HepG2 (cell line): ENCODE results near the gene TTC31. TPM values are rescaled to one million over a fixed set of nuclear protein-coding genes. Genes with fewer than 3 reads are reported as not detected.

Experiments used
- DNMT1 ChIP-seq: sonication (generic); formaldehyde crosslinking; IDR thresholded peaks from 2 replicates; pipeline ENCODE4 v1.5.1; 2020; ENCODE audit warnings: mild to moderate bottlenecking, missing genetic modification reagents
- GTF3A ChIP-seq: sonication (generic); formaldehyde crosslinking; conservative IDR thresholded peaks from 2 replicates; pipeline ENCODE4 v1.4.0; 2020; ENCODE audit warnings: mild to moderate bottlenecking, missing genetic modification reagents
- LCORL ChIP-seq, 2 experiments: fragments of 450-650 bp in 1 of 2; sonication (generic) in 1 of 2; formaldehyde crosslinking in 1 of 2; IDR thresholded peaks; 2 replicates each; pipeline versions ENCODE4 v1.5.0 to v1.6.1; 2017 to 2020; ENCODE audit warnings: antibody characterized with exemption in 1 of 2, missing genetic modification reagents in 1 of 2
- MAX ChIP-seq: IDR thresholded peaks from 2 replicates; pipeline ENCODE4 v1.6.1; 2012; ENCODE audit warnings: inconsistent platforms
- PBX2 ChIP-seq: IDR thresholded peaks from 2 replicates; pipeline ENCODE4 v1.6.1; 2016; ENCODE audit warnings: control low read depth
- PTBP1 ChIP-seq: fragments of 200-400 bp; formaldehyde crosslinking; IDR thresholded peaks from 2 replicates; pipeline ENCODE4 v1.6.1; 2018; ENCODE audit warnings: low read length, low read depth; ENCODE audit not compliant: poor library complexity, severe bottlenecking
- SAFB2 ChIP-seq: sonication (generic); formaldehyde crosslinking; IDR thresholded peaks from 2 replicates; pipeline ENCODE4 v1.5.1; 2020; ENCODE audit warnings: missing genetic modification reagents, low read depth, mild to moderate bottlenecking, borderline replicate concordance
- SMC3 ChIP-seq: IDR thresholded peaks from 2 replicates; pipeline ENCODE4 v1.6.1; 2011; ENCODE audit warnings: low read length, improper control_type of control experiment
- SP2 ChIP-seq: sonication (generic); formaldehyde crosslinking; IDR thresholded peaks from 2 replicates; pipeline ENCODE4 v1.5.1; 2020; ENCODE audit warnings: mild to moderate bottlenecking, missing genetic modification reagents
- SRSF9 ChIP-seq: fragments of 200-400 bp; formaldehyde crosslinking; IDR thresholded peaks from 2 replicates; pipeline ENCODE4 v1.6.1; 2018; ENCODE audit warnings: borderline replicate concordance, mild to moderate bottlenecking, low read depth, low read length; ENCODE audit not compliant: insufficient read depth, poor library complexity, severe bottlenecking
- TBX2 ChIP-seq: sonication (generic); formaldehyde crosslinking; IDR thresholded peaks from 2 replicates; pipeline ENCODE4 v1.5.0; 2020; ENCODE audit warnings: missing genetic modification reagents, mild to moderate bottlenecking, borderline replicate concordance
- ZBTB1 ChIP-seq: sonication (generic); formaldehyde crosslinking; IDR thresholded peaks from 2 replicates; pipeline ENCODE4 v1.4.0; 2020; ENCODE audit warnings: missing genetic modification reagents, borderline replicate concordance
- ZNF280D ChIP-seq: sonication (generic); formaldehyde crosslinking; IDR thresholded peaks from 2 replicates; pipeline ENCODE4 v1.5.1; 2020; ENCODE audit warnings: mild to moderate bottlenecking, missing genetic modification reagents
- ZNF30 ChIP-seq: sonication (generic); formaldehyde crosslinking; IDR thresholded peaks from 2 replicates; pipeline ENCODE4 v1.5.0; 2020; ENCODE audit warnings: mild to moderate bottlenecking, missing genetic modification reagents
- ZNF34 ChIP-seq: sonication (generic); formaldehyde crosslinking; IDR thresholded peaks from 2 replicates; pipeline ENCODE4 v1.4.0; 2020; ENCODE audit warnings: mild to moderate bottlenecking, missing genetic modification reagents, borderline replicate concordance
- ZNF343 ChIP-seq: sonication (generic); formaldehyde crosslinking; IDR thresholded peaks from 2 replicates; pipeline ENCODE4 v1.4.0; 2020; ENCODE audit warnings: mild to moderate bottlenecking, missing genetic modification reagents
- ZNF382 ChIP-seq: sonication (generic); formaldehyde crosslinking; IDR thresholded peaks from 2 replicates; pipeline ENCODE4 v1.5.0; 2020; ENCODE audit warnings: missing genetic modification reagents, mild to moderate bottlenecking, borderline replicate concordance
- ZNF687 ChIP-seq: sonication (generic); formaldehyde crosslinking; IDR thresholded peaks from 2 replicates; pipeline ENCODE4 v1.5.1; 2020; ENCODE audit warnings: mild to moderate bottlenecking, missing genetic modification reagents, moderate library complexity
- ZNF781 ChIP-seq: sonication (generic); formaldehyde crosslinking; IDR thresholded peaks from 2 replicates; pipeline ENCODE4 v1.5.1; 2020; ENCODE audit warnings: borderline replicate concordance, mild to moderate bottlenecking, missing genetic modification reagents; ENCODE audit errors: not compliant biosample characterization
- ZNF878 ChIP-seq: sonication (generic); formaldehyde crosslinking; IDR thresholded peaks from 2 replicates; pipeline ENCODE4 v1.8.1; 2023; ENCODE audit warnings: mild to moderate bottlenecking, missing genetic modification reagents, moderate library complexity
- polyA plus RNA-seq, 8 experiments: library from polyadenylated mRNA; depleted of rRNA in 3 of 8; stranded (reverse) in 7 of 8; unstranded in 1 of 8; fragments of >200 nt; fragmentation: Illumina TruSeq in 4 of 8; extraction: Trizol in 4 of 8; gene quantifications; 2 replicates each; pipeline versions ENCODE4 v1.2.1 to v1.2.3, GENCODE V29; 2011 to 2016; ENCODE audit warnings: low read depth in 4 of 8, missing spikeins in 1 of 8, mixed read lengths in 1 of 8; ENCODE audit not compliant: insufficient read depth in 1 of 8
- total RNA-seq, 5 experiments: library from RNA; depleted of rRNA; stranded (reverse); fragments of >200 nt; fragmentation: Illumina TruSeq; extraction: Trizol; gene quantifications; 2 replicates each; pipeline ENCODE4 v1.2.3, GENCODE V29; 2016; ENCODE audit warnings: low read depth in 1 of 5

TTC31 gene
- total and polyA plus RNA-seq, 2 of the 13 experiments (the other 11 are each of a cell fraction or from before 2014, with no cell fraction given), result 28.3 to 39.5 TPM

GRCh38 chr2:74496997-74497776 lies 14.3 kb downstream of the TTC31 start (continued):
- TF ChIP-seq ZNF280D (no peak), SMC3 (no peak), SRSF9 (no peak), GTF3A (no peak), ZNF30 (no peak), MAX (0 out of 2 replicates have a peak, but pooled peaks have one; percentile 24), DNMT1 (CRISPR knock-in tag) (no peak), ZNF687 (CRISPR knock-in tag) (no peak), TBX2 (CRISPR knock-in tag) (peak; percentile 26; the same call in 1 of the 2 replicates), PBX2 (CRISPR knock-in tag) (no peak), ZBTB1 (no peak), ZNF781 (CRISPR knock-in tag) (peak; percentile 16), ZNF382 (CRISPR knock-in tag) (no peak), PTBP1 (no peak), SAFB2 (CRISPR knock-in tag) (no peak), SP2 (CRISPR knock-in tag) (no peak), ZNF878 (CRISPR knock-in tag) (no peak), ZNF34 (no peak; the same call in 1 of the 2 replicates), LCORL (IDR thresholded peaks at IDR 0.05) (peak; percentile 100), LCORL (CRISPR knock-in tag; IDR thresholded peaks at IDR 0.05) (peak; percentile 67; the same call in 1 of the 2 replicates), ZNF343 (CRISPR knock-in tag) (no peak)
